ENCODE data around the gene PPP1R12B. TPM values are rescaled to one million over a fixed set of nuclear protein-coding genes. Genes with fewer than 3 reads are reported as not detected.
"Not testable (repeated sequence)": the region's sequence is repeated elsewhere in the genome, so short reads cannot be mapped to it uniquely, and the experiment has no call there.

The PPP1R12B gene
- total RNA-seq, 1 experiment from 2014 or later = 33.3 TPM

GRCh38 chr1:202484032-202484431, 135.5 kb downstream of the PPP1R12B start:
- POLR2A ChIA-PET (ENCODE audit: unreplicated experiment) = interaction anchor here (0.6 kb wide), 1 partner anchor 104 kb away, joined by 5 read pairs; no protein-coding TSS in a partner anchor
- H3K9me2 ChIP-seq (ENCODE audit: insufficient read depth); H4K20me1 ChIP-seq (ENCODE audit: insufficient read depth); H3K9me3 ChIP-seq (ENCODE audit: insufficient read depth, low read depth); intact Hi-C loops (cut with micrococcal nuclease; ENCODE audit: unreplicated experiment); BruUV-seq (replicated peaks); DNase-seq; H2AFZ ChIP-seq; H3K79me2 ChIP-seq (ENCODE audit: low read depth); H3K27me3 ChIP-seq (ENCODE audit: insufficient read depth, low read depth); H3F3A ChIP-seq (ENCODE audit: insufficient read depth, low read depth): not testable (repeated sequence)
- peaks cover 16% of the 10 kb centered on the region for H3K36me3 ChIP-seq (ENCODE audit: low read depth)
- peak overlapping the region; percentile 73 for H3K4me2 ChIP-seq
- H3K4me3 ChIP-seq = peak overlapping the region; percentile 31; the same call in 1 of the 2 replicates
- peak overlapping the region; percentile 95 for H3K27ac ChIP-seq
- H3K4me1 ChIP-seq (replicated peaks; ENCODE audit: insufficient read depth) = peaks cover 37% of the 10 kb centered on the region
- CTCF ChIA-PET = interaction anchor here (0.6 kb wide), 2 partner anchors 10 to 16 kb away, joined by 3 to 4 read pairs; no protein-coding TSS in a partner anchor

DNA sequence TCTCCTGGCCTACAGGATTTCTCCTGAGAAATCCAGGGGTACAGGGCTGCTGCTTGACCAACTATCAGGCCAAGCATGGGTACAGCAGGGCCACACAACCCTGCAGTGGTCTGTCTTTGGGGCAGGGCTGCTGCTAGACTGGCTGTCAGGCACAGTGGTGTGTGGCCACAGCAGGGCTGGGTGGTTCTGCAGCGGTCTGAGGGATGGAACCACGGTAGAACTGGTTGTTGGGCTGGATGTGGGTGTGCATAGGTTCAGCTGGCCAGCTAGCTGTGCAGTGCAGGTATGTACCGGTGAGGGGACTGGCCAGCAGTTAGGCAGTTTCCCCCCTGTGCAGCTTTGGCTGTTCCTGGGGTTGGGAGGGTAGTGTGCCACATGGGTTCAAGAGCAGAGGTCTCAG, 136.3 kb downstream of the PPP1R12B start:
- H3K27ac ChIP-seq; H3K9me3 ChIP-seq (ENCODE audit: insufficient read depth, low read depth); H4K20me1 ChIP-seq (ENCODE audit: insufficient read depth); DNase-seq; H3K27me3 ChIP-seq (ENCODE audit: insufficient read depth, low read depth); POLR2A ChIA-PET (ENCODE audit: unreplicated experiment); H3K4me2 ChIP-seq; H3K79me2 ChIP-seq (ENCODE audit: low read depth); H3K4me3 ChIP-seq; intact Hi-C loops (cut with micrococcal nuclease; ENCODE audit: unreplicated experiment); H2AFZ ChIP-seq; H3K9me2 ChIP-seq (ENCODE audit: insufficient read depth); H3F3A ChIP-seq (ENCODE audit: insufficient read depth, low read depth); CTCF ChIA-PET: not testable (repeated sequence)
- Histone ChIP-seq H3K4me1 (replicated peaks; ENCODE audit: insufficient read depth) (peaks cover 33% of the 10 kb centered on the region), H3K36me3 (ENCODE audit: low read depth) (peaks cover 21% of the 10 kb centered on the region)
- TSS peak; percentile 38 for BruUV-seq (replicated peaks)

DNA sequence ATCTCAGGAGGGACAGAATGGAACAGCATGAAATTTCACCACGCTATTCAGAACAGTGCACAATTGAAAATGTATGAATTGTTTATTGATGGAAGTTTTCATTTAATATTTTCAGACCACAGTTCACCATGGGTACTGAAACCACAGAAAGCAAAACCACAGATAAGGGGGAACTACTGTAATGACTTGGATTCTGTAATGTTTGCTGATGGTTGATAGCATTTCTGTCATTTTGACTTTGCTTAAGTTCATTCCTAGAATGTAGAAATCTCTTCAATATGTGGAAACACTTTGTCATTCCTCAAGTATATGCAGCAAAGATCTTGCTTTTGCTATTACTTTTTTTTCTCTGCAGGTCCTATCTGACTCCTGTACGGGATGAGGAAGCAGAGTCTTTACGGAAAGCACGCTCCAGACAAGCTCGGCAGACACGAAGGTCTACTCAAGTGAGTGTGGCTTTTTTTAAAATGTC, 139.7 kb downstream of the PPP1R12B start:
- Histone ChIP-seq H3K36me3 (ENCODE audit: low read depth) (peaks cover 21% of the 10 kb centered on the region), H3K4me1 (replicated peaks; ENCODE audit: insufficient read depth) (peaks cover 16% of the 10 kb centered on the region)
- H3K4me2 ChIP-seq; POLR2A ChIA-PET (ENCODE audit: unreplicated experiment); H3K9me3 ChIP-seq (ENCODE audit: insufficient read depth, low read depth); intact Hi-C loops (cut with micrococcal nuclease; ENCODE audit: unreplicated experiment); H2AFZ ChIP-seq; H3K4me3 ChIP-seq; BruUV-seq (replicated peaks); CTCF ChIA-PET; DNase-seq; H3F3A ChIP-seq (ENCODE audit: insufficient read depth, low read depth); H3K9me2 ChIP-seq (ENCODE audit: insufficient read depth); H3K79me2 ChIP-seq (ENCODE audit: low read depth); H3K27me3 ChIP-seq (ENCODE audit: insufficient read depth, low read depth); H4K20me1 ChIP-seq (ENCODE audit: insufficient read depth); H3K27ac ChIP-seq: not testable (repeated sequence)

DNA sequence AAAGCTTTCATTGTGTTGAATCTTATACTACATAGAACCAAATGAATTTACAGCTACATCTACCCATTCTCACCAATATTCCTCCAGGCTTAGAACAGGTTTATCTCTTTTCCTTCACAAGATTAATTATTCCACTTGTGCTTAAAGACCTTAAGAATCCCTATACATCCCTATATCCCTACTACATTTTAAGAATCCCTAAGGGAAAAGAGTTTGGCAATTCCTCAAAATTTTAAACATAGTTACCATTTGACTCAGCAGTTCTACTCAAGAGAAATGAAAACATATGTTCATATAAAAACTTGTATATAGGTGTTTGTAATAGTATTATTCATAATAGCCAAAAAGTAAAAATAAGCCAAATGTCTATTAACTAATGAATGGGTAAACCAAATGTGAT, 140.6 kb downstream of the PPP1R12B start:
- H3K9me3 ChIP-seq (ENCODE audit: insufficient read depth, low read depth); H3K4me2 ChIP-seq; BruUV-seq (replicated peaks); H3K4me3 ChIP-seq; H3K4me1 ChIP-seq (replicated peaks; ENCODE audit: insufficient read depth); H3F3A ChIP-seq (ENCODE audit: insufficient read depth, low read depth); H2AFZ ChIP-seq; H4K20me1 ChIP-seq (ENCODE audit: insufficient read depth); H3K27ac ChIP-seq; H3K27me3 ChIP-seq (ENCODE audit: insufficient read depth, low read depth); intact Hi-C loops (cut with micrococcal nuclease; ENCODE audit: unreplicated experiment); H3K9me2 ChIP-seq (ENCODE audit: insufficient read depth); CTCF ChIA-PET; H3K79me2 ChIP-seq (ENCODE audit: low read depth); DNase-seq: not testable (repeated sequence)
- POLR2A ChIA-PET (ENCODE audit: unreplicated experiment) = interaction anchor here (0.6 kb wide), 1 partner anchor 24 kb away, joined by 3 read pairs; no protein-coding TSS in a partner anchor
- H3K36me3 ChIP-seq (ENCODE audit: low read depth) = peaks cover 20% of the 10 kb centered on the region

DNA sequence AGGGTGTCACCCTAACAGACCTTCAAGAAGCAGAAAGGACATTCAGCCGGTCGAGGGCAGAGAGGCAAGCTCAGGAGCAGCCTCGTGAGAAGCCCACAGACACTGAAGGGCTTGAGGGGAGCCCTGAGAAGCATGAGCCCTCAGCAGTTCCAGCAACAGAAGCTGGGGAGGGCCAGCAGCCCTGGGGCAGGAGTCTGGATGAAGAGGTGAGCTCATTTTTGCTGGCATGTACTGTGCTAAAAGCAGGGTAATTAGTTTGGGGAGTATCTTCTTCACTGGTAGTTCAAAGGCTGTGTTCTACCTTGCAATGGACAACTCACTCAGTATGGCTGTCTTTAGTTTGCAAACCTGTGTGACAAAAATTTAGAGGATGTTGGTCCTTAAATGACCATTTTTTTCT, 144.6 kb downstream of the PPP1R12B start:
- H2AFZ ChIP-seq; DNase-seq; H3K9me3 ChIP-seq (ENCODE audit: insufficient read depth, low read depth); BruUV-seq (replicated peaks); POLR2A ChIA-PET (ENCODE audit: unreplicated experiment); H3K4me2 ChIP-seq; H4K20me1 ChIP-seq (ENCODE audit: insufficient read depth); H3F3A ChIP-seq (ENCODE audit: insufficient read depth, low read depth); H3K4me1 ChIP-seq (replicated peaks; ENCODE audit: insufficient read depth); H3K27ac ChIP-seq; H3K9me2 ChIP-seq (ENCODE audit: insufficient read depth); H3K4me3 ChIP-seq; intact Hi-C loops (cut with micrococcal nuclease; ENCODE audit: unreplicated experiment); H3K27me3 ChIP-seq (ENCODE audit: insufficient read depth, low read depth); H3K79me2 ChIP-seq (ENCODE audit: low read depth): not testable (repeated sequence)
- peaks cover 24% of the 10 kb centered on the region for H3K36me3 ChIP-seq (ENCODE audit: low read depth)
- CTCF ChIA-PET = interaction anchor here (0.5 kb wide), 1 partner anchor 153 kb away, joined by 8 read pairs; no protein-coding TSS in a partner anchor
